Natural killer cell treated with Interleukin-12 subunit alpha and Interleukin-12 subunit beta and Interleukin-15 and Interleukin-18, amount 100 ng/mL, for 72 hours (primary cell): Measurements from ENCODE around the gene SGMS1. TPM values are rescaled to one million over a fixed set of nuclear protein-coding genes. Genes with fewer than 3 reads are reported as not detected.

Source experiments
- ATAC-seq, 2 donors: fragments of 150-1000 bp; cut with Tn5 transposase in 1 of 2; sonication (Bioruptor Pico), chemical (Tn5 transposase) in 1 of 2; 2 replicates each; pipeline ENCODE4 v1.10.0; 2021
- DNase-seq: peaks from one replicate; pipeline ENCODE4 v3.0.0; 2022; ENCODE audit warnings: low spot score
- H3K27ac Mint-ChIP-seq, 2 donors: 1 replicate in 1 of 2; 2 replicates in 1 of 2; pipeline ENCODE4 v1.8.0; 2022; ENCODE audit warnings: mixed read lengths in 2 of 2, mild to moderate bottlenecking in 1 of 2, moderate library complexity in 1 of 2
- H3K27me3 Mint-ChIP-seq, 2 donors: 1 replicate in 1 of 2; 2 replicates in 1 of 2; pipeline ENCODE4 v1.8.0; 2022; ENCODE audit warnings: mixed read lengths in 2 of 2
- H3K36me3 Mint-ChIP-seq: one replicate; pipeline ENCODE4 v1.8.0; 2022; ENCODE audit warnings: mixed read lengths
- H3K4me1 Mint-ChIP-seq, 2 donors: 1 replicate in 1 of 2; 2 replicates in 1 of 2; pipeline ENCODE4 v1.8.0; 2022; ENCODE audit warnings: low read depth in 2 of 2, mixed read lengths in 2 of 2, mild to moderate bottlenecking in 1 of 2
- H3K4me3 Mint-ChIP-seq: one replicate; pipeline ENCODE4 v1.8.0; 2022; ENCODE audit warnings: mixed read lengths
- H3K9me3 Mint-ChIP-seq: 2 replicates; pipeline ENCODE4 v1.8.0; 2022; ENCODE audit warnings: mixed read lengths
- total RNA-seq, 2 donors: library from RNA; stranded (reverse); gene quantifications; one replicate each; pipeline ENCODE4 v1.2.3, GENCODE V29; 2022

The SGMS1 gene
- total RNA-seq, 2 donors from 2014 or later = 31.6 to 49.0 TPM

DNA sequence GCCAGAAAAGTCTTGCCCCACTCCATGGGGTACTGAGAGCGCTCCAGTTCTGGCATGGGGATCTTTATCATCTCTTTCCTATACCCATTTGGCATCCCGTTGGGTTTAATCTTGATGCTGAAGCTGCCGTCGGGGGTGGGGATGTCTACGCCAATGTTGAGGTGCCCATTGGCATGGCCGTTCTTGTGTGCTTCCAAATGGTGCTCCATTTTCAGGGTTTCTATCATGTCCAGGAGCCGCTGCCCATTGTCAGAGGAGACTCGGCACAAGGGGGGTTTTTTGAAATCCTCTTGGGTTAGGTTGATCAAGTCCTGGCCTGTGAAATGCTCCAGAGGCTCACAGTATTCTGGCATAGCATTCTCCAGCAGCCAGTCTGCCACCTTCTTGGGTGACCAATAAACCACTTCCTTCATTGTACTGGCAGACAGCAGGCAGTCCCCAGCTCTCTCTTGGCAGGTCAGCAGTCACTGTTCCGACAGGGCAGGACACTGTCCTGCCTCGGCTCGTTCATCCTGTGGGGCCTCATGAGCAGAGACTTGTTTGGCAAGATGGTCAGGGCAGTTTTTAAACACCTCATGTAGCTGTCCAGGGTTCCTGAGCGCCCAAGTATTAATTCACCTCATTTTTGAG lies 279.9 kb downstream of the SGMS1 start:
- peaks cover 25 to 29% of the 10 kb centered on the region in 2 donors for H3K4me1 Mint-ChIP-seq
- no peak overlapping the region for H3K4me3 Mint-ChIP-seq
- H3K36me3 Mint-ChIP-seq = peaks cover 20% of the 10 kb centered on the region
- no peak overlapping the region for H3K27ac Mint-ChIP-seq
- H3K27me3 Mint-ChIP-seq = no peaks in the 10 kb centered on the region
- DNase-seq (no peak), ATAC-seq (peak; percentile 43 to 53)
- H3K9me3 Mint-ChIP-seq = no peaks in the 10 kb centered on the region

DNA sequence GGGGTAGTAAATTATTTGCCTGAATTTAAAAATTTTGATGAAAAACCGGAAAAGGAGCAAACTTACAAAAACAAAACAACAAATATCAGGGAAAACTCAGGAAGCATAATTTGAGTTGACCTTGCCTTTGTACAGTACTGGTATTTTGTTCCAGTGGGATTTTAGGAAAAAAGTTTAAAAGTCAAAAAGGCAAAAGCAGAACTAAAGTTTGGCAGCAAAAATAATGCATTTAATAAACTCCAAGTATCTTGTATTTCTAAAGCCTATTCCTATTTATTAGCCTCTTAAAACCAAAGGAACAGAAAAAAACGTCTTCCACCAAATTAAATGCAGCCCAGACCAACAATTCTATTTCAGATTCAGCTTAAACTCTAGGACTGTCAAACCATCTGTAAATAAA lies 281.8 kb downstream of the SGMS1 start:
- Mint-ChIP-seq H3K36me3 (peaks cover 18% of the 10 kb centered on the region), H3K27me3 (no peaks in the 10 kb centered on the region), H3K4me1 (peaks cover 14 to 17% of the 10 kb centered on the region in 2 donors), H3K4me3 (no peak overlapping the region), H3K27ac (no peak overlapping the region), H3K9me3 (no peaks in the 10 kb centered on the region)
- DNase-seq (no peak), ATAC-seq (no peak)

DNA sequence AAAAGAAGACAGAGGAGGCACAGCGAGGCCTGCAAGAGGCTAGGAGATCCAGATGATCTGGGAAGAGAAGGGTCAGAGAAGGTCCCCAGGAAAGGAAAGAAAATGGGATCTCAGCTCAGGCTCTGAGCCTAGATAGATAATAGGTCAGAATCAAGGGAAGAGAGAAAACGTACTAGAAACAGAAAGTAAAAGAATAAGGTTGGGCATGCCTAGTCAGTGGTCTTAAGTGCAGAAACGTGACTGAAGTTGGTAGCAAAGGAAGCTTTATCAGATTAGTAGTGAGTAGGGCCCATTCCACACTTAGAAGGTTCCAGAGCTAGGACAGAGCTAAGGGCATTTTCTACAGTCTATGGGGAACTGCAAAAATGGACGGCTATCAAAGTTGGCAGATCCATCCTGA lies 287.6 kb downstream of the SGMS1 start:
- peak overlapping the region; percentile 7 to 42 for H3K27ac Mint-ChIP-seq
- no peaks in the 10 kb centered on the region for H3K27me3 Mint-ChIP-seq
- H3K9me3 Mint-ChIP-seq = no peaks in the 10 kb centered on the region
- H3K4me1 Mint-ChIP-seq = peaks cover 24 to 42% of the 10 kb centered on the region in 2 donors
- peaks cover 24% of the 10 kb centered on the region for H3K36me3 Mint-ChIP-seq
- no peak for DNase-seq
- peak; percentile 67 to 80 for ATAC-seq
- peak overlapping the region; percentile 72 for H3K4me3 Mint-ChIP-seq

DNA sequence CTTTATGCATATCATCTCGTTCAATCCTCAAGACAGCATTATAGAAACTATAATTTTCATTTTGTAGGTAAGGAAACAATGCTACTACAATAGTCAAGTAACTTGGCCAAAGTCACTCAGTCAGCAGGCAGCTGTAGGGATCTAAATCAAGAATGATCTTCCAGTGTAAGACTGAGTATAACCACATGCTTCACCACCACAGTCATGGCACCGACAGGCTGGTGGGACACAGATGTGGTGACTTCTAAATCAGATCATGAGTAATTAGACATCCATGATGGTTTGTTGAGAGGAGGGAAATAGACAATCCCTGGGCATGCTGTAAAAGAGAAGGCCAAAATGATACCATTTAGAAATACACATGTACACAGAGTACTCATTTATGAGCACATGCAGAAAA lies 288.4 kb downstream of the SGMS1 start:
- Mint-ChIP-seq H3K9me3 (no peaks in the 10 kb centered on the region), H3K4me3 (peak overlapping the region; percentile 72), H3K4me1 (peaks cover 24 to 42% of the 10 kb centered on the region in 2 donors), H3K27ac (no peak overlapping the region), H3K36me3 (peaks cover 24% of the 10 kb centered on the region), H3K27me3 (no peaks in the 10 kb centered on the region)
- DNase-seq (no peak), ATAC-seq (no peak)

DNA sequence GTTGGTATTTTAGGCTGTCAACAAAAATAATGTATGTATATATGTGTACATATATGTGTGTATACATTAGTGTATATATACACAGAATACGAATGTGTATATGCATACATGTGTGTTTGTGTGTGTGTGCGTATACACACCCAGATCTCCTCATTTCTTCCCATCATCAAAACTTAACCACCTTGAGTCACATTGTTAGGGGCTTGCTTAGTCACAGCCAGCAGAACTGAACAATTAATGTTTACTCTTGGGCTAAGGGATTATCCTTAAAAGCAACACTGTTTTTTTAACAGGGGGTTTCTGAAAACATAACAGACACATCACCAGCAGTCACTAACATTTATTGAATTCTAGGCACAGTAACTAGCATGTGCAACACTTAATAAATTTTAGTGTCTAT lies 289.5 kb downstream of the SGMS1 start:
- H3K4me3 Mint-ChIP-seq = no peak overlapping the region
- peaks cover 24 to 36% of the 10 kb centered on the region in 2 donors for H3K4me1 Mint-ChIP-seq
- no peaks in the 10 kb centered on the region for H3K27me3 Mint-ChIP-seq
- peak overlapping the region in 1 of 2 donors; percentile 28 for H3K27ac Mint-ChIP-seq
- H3K36me3 Mint-ChIP-seq = peaks cover 14% of the 10 kb centered on the region
- DNase-seq = no peak
- H3K9me3 Mint-ChIP-seq = no peaks in the 10 kb centered on the region
- peak in 1 of 2 donors; percentile 51 for ATAC-seq

DNA sequence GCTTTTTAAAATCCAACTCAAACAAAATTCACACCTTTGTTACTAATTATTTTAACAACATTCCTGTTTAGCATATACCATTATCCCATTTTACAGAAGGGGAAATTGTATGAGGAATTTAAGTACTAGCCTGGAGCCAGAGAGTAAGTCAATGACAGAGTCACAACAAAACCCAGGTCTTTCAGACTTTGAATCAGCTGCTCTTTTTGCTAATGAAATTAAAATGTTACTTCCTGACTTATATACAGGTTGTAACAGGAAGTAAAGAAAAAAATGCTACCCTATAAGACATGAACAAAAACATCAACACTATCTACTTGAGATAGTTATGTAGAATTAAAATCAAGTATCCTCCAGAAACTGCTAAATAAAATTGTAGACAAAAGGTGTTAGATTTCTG lies 289.9 kb downstream of the SGMS1 start:
- H3K27me3 Mint-ChIP-seq = no peaks in the 10 kb centered on the region
- no peak overlapping the region for H3K27ac Mint-ChIP-seq
- ATAC-seq (peak in 1 of 2 donors; percentile 56), DNase-seq (no peak)
- no peaks in the 10 kb centered on the region for H3K9me3 Mint-ChIP-seq
- peaks cover 21 to 33% of the 10 kb centered on the region in 2 donors for H3K4me1 Mint-ChIP-seq
- peaks cover 11% of the 10 kb centered on the region for H3K36me3 Mint-ChIP-seq
- no peak overlapping the region for H3K4me3 Mint-ChIP-seq

DNA sequence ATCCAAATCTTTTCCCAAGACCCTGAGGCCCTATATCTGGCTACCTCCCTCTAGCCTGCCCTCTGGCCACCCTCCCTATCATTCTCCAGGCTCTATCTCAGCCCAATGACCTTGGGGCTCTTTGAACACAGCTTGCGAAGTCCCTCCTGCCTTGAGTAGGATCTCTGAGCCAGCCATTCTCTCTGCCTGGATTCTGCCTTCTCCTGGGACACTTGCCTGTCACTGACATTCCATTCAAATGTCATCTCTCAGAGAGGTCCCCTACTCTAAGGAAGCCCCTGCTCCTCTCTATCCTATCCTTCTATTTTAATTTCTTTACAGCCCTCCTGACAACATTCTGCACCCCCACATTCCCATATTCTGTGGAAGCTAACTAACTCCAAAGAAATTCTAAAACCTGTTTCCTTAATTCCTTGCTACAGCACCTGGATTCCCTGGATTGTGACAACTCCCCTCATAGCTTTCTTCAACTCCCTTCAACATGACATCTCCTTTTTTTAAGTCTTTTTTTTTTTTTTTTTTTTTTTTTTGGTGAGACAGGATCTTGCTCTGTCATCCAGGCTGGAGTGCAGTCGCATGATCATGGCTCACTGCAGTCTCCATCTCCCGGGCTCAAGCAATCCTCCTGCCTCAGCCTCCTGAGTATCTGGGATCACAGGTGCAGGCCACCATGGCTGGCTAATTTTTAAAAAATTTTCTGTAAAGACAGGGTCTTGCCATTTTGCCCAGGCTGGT lies 291.5 kb downstream of the SGMS1 start:
- H3K9me3 Mint-ChIP-seq = no peaks in the 10 kb centered on the region
- ATAC-seq = no peak
- peaks cover 5% of the 10 kb centered on the region for H3K36me3 Mint-ChIP-seq
- DNase-seq = no peak
- H3K27ac Mint-ChIP-seq = peak overlapping the region in 1 of 2 donors; percentile 19
- H3K27me3 Mint-ChIP-seq = no peaks in the 10 kb centered on the region
- peaks cover 21 to 27% of the 10 kb centered on the region in 2 donors for H3K4me1 Mint-ChIP-seq
- H3K4me3 Mint-ChIP-seq = no peak overlapping the region

DNA sequence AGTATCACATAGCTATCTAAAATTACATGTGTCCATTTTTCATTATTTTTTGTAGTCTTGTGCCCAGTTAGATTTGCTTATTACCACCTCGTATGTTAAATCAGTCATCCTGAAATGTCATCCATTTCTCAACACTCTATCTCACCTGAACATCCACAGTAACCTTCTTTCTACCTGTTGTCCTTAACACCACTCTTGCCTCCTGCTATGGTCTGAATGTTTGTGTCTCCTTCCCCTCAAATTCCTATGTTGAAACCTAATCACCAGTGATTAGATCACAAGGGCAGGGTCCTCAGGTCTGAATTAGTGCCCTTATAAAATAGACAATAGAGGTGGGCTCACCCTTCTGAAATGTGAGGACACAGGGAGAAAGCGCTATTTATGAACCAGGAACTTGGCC lies 292.3 kb downstream of the SGMS1 start:
- H3K27me3 Mint-ChIP-seq = no peaks in the 10 kb centered on the region
- H3K4me3 Mint-ChIP-seq = no peak overlapping the region
- no peak for DNase-seq

DNA sequence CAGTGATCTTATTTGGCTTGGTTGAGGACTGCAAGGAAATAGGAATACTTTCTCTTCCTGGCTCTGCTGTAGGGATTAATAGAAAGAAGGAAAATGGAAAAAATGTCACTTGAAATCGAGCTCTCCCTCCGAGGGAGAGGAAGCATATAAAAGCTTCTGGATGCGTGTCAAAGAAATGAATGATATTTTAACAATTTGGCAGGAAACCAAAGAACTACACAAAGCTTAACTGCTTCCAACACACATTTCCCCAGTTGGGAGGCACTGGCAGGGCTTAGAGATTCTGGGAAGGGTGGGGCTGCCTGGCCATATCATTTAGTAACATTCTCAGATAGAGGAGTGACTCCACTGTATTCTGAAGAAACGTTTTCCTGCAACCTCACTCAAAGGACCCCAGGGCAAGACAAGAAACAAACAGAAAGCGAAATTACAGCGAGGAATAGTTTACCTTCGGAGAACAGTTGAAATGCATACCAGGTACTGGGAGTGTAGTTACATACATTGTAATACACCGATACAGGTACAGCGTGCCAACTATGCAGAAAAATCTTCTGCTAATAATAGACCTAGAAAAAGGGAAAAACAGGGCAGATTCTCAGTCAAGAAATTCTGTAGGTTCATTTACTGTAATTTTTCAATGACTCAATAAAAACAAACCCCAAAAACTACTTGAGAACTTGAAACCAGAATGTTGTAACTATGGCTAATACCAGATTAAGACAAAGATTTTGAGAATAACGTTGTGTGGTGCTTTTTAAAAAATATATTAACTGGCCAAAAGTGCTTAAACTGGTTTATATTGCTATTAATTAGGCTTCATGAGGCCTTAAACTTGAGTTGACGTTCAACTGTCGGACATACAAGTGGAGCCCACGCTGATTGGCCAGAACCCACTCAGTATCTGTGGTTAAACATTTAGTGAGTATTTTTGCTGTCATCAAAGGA lies 296.7 kb downstream of the SGMS1 start:
- Mint-ChIP-seq H3K4me3 (peak overlapping the region; percentile 7), H3K27me3 (no peaks in the 10 kb centered on the region), H3K27ac (peak overlapping the region; percentile 5 to 84), H3K9me3 (no peaks in the 10 kb centered on the region), H3K36me3 (peaks cover 7% of the 10 kb centered on the region), H3K4me1 (peaks cover 37 to 39% of the 10 kb centered on the region in 2 donors)
- ATAC-seq (peak in 1 of 2 donors; percentile 15), DNase-seq (no peak)

More for the DNA sequence above, 292.3 kb downstream of the SGMS1 start:
- Mint-ChIP-seq H3K9me3 (no peaks in the 10 kb centered on the region), H3K4me1 (peaks cover 29 to 35% of the 10 kb centered on the region in 2 donors), H3K36me3 (peaks cover 5% of the 10 kb centered on the region), H3K27ac (no peak overlapping the region)
- ATAC-seq = no peak

DNA sequence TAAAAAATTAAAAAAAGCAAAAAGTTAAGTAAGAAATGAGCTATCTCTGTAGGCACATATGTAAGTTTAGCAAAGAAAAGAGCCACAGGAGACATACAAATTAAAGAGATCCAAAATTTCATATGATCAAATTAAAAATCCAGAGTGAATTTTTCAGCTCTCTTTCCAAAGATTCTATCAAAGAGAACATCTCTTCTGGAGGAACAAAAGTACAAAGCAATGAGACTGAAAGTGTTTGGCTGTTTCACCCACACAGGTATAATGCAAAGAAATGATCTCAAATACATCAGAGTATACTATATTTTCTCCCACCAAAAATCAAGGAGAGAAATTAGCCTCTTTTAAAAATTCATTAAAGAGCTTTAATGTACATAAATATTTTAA lies 297.6 kb downstream of the SGMS1 start:
- no peak for DNase-seq
- no peak for ATAC-seq
- no peaks in the 10 kb centered on the region for H3K9me3 Mint-ChIP-seq
- peaks cover 42 to 45% of the 10 kb centered on the region in 2 donors for H3K4me1 Mint-ChIP-seq
- H3K4me3 Mint-ChIP-seq = no peak overlapping the region
- peak overlapping the region; percentile 75 to 84 for H3K27ac Mint-ChIP-seq
- no peaks in the 10 kb centered on the region for H3K27me3 Mint-ChIP-seq
- peaks cover 7% of the 10 kb centered on the region for H3K36me3 Mint-ChIP-seq

DNA sequence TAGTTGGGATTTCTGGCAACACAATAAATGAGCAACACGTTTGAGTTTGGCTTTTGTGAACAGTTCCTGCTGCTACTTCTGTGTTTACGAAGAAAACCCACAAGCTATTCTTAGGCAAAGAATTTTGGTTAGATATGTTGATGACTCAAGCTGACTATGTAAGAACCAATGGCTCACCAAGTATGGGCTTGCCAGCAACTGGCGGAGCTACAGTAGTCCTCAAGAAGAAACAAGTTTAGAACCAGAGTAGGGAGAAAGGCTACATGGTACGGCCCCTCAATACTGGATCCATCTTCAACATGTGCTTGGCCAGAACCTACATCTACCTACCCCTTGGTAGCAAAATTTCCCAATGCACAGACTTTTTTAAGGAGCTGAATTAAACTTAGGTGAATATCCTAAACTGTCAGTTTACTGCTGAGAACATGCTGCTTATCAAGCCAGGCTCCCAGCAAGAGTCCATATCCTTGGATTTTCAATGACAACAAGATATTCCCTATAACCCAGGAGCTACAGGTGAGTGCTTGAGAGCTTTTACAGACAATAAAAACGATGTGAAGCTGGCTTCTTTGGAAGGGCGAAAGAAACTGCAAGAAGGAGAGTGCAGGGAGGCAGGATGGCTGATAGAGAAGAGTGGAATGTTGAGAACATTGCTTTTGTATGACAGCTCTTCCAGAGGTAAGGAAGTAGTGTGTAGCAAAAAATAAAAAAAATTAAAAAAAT lies 298.1 kb downstream of the SGMS1 start:
- H3K27me3 Mint-ChIP-seq = no peaks in the 10 kb centered on the region
- H3K4me1 Mint-ChIP-seq = peaks cover 44 to 51% of the 10 kb centered on the region in 2 donors
- H3K36me3 Mint-ChIP-seq = peaks cover 7% of the 10 kb centered on the region
- no peaks in the 10 kb centered on the region for H3K9me3 Mint-ChIP-seq
- H3K27ac Mint-ChIP-seq = peak overlapping the region; percentile 75 to 84
- peak overlapping the region; percentile 89 for H3K4me3 Mint-ChIP-seq
- ATAC-seq (peak; percentile 82 to 95), DNase-seq (no peak)

DNA sequence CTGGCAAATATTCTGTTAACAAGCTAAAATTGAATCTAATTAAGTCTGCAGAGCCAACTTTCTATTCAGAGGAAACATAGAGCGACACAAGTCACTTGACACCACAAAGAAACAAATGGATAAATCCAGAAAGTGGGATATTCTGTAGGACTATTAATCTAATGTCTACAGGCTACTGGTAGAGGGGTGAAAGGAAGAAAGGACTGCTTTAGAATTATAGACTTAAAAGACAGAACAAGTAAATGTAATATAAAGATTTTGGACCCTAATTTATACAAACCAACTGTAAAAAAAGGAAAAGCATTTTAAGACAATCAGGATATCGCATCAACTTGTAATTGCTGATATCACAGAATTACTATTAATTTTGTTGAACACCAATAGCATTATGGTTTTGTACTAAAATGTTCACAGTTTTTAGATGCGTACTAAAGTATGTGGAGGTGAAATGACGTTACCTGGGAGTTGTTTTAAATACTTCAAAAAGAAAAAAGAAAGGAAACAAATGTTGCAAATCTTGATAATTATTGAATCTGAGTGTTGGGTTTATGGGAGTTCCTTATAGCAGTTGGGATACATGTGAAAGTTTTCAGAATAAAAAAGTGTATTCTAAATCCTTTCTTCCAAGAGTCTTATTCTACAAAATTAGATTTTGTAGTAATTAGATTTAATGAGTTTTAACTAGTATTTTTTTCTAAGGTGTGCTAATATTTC lies 298.9 kb downstream of the SGMS1 start:
- no peak for ATAC-seq
- Mint-ChIP-seq H3K27me3 (no peaks in the 10 kb centered on the region), H3K9me3 (no peaks in the 10 kb centered on the region), H3K36me3 (peaks cover 12% of the 10 kb centered on the region), H3K4me1 (peaks cover 45 to 52% of the 10 kb centered on the region in 2 donors), H3K27ac (peak overlapping the region; percentile 37 to 75), H3K4me3 (peak overlapping the region; percentile 18)
- DNase-seq = no peak
